Transverse colon (tissue), 4 donors: Measurements from ENCODE around the gene SURF6.

ENCODE experiments used
- EP300 ChIP-seq: sonication (generic); formaldehyde crosslinking; IDR thresholded peaks from one replicate; pipeline ENCODE4 v1.6.1; 2017; ENCODE audit warnings: antibody characterized with exemption, low read depth
- POLR2A ChIP-seq: fragments of 450-650 bp; IDR thresholded peaks from one replicate; pipeline ENCODE4 v1.6.1; 2016; ENCODE audit warnings: antibody characterized with exemption, mild to moderate bottlenecking, moderate library complexity
- POLR2AphosphoS5 ChIP-seq, 3 donors: sonication (generic); formaldehyde crosslinking; IDR thresholded peaks; one replicate each; pipeline ENCODE4 v1.6.1; 2016; ENCODE audit warnings: antibody characterized with exemption in 3 of 3
- TF ChIP-seq, protein P1 (sequence below), 5 experiments: fragments of 200-600 bp in 3 of 5; fragments of 450-650 bp in 2 of 5; sonication (generic) in 3 of 5; IDR thresholded peaks; 1 replicate in 2 of 5; 2 replicates in 3 of 5; pipeline ENCODE4 v1.5.1; 2016 to 2017; ENCODE audit warnings: antibody characterized with exemption in 5 of 5, inconsistent platforms in 3 of 5, mild to moderate bottlenecking in 2 of 5, moderate library complexity in 1 of 5

DNA sequence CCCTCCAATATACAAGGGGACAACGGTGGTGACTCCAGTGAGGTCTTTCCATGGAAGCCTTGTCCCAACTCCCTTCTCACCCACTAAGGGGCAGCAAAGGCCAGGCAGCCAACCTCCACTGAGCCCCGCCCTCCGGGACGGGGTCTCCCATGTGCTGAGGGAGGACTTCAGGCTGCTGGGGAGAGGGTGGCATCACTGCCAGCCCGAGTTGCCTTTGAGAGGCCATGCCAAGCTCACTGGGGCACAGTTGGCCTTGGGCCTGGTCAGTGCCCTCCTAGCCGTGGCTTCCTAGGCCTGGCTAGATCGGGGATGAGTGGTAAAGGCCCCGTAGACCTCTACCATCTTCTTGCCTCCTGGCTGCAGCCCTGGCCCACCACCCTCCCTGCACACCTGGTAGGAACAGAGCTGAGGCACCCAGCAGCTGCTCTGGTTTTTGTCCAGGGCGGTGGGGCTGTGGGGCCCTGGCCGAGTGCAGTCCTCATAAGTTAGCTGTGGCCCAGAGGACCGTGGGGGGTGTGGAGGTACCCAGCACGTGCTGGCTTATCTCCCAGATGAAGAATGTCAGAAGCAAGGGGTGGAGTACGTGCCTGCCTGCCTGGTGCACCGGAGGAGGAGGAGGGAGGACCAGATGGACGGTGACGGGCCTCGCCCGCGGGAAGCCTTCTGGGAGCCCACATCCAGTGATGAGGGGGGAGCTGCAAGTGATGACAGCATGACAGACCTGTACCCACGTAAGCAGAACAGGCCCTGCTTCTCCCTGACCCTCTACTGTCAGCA lies 23.6 kb upstream of the SURF6 start:
- TF ChIP-seq, protein P1, sequence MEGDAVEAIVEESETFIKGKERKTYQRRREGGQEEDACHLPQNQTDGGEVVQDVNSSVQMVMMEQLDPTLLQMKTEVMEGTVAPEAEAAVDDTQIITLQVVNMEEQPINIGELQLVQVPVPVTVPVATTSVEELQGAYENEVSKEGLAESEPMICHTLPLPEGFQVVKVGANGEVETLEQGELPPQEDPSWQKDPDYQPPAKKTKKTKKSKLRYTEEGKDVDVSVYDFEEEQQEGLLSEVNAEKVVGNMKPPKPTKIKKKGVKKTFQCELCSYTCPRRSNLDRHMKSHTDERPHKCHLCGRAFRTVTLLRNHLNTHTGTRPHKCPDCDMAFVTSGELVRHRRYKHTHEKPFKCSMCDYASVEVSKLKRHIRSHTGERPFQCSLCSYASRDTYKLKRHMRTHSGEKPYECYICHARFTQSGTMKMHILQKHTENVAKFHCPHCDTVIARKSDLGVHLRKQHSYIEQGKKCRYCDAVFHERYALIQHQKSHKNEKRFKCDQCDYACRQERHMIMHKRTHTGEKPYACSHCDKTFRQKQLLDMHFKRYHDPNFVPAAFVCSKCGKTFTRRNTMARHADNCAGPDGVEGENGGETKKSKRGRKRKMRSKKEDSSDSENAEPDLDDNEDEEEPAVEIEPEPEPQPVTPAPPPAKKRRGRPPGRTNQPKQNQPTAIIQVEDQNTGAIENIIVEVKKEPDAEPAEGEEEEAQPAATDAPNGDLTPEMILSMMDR (IDR thresholded peaks at IDR 0.05) = peak in 1 of 5 experiments; percentile 6
- TF ChIP-seq POLR2A = no peak
- no peak for TF ChIP-seq EP300
- no peak for TF ChIP-seq POLR2AphosphoS5 (IDR thresholded peaks at IDR 0.05)
